Brain microvascular endothelial cell (primary cell): ENCODE data around the gene TENT4B.

ENCODE experiments used
- DNase-seq: peaks from one replicate; pipeline ENCODE4 v3.0.0-alpha.2; 2020
- H3K27ac ChIP-seq: fragments of 250-450 bp; sonication (Bioruptor Pico); 2 replicates; pipeline ENCODE4 v1.5.1; 2020; ENCODE audit warnings: mild to moderate bottlenecking, moderate library complexity
- H3K27me3 ChIP-seq: fragments of 250-450 bp; sonication (Bioruptor Pico); replicated peaks from 2 replicates; pipeline ENCODE4 v1.5.1; 2020; ENCODE audit warnings: mild to moderate bottlenecking
- H3K36me3 ChIP-seq: fragments of 250-450 bp; sonication (Bioruptor Pico); replicated peaks from 2 replicates; pipeline ENCODE4 v1.5.1; 2020; ENCODE audit warnings: mild to moderate bottlenecking
- H3K4me3 ChIP-seq: 2 replicates; pipeline ENCODE4 v1.5.1; 2011; ENCODE audit warnings: low read depth, mild to moderate bottlenecking, control low read depth, low read length, moderate library complexity
- CTCF ChIP-seq: IDR thresholded peaks from 2 replicates; pipeline ENCODE4 v1.5.1; 2011; ENCODE audit warnings: low read depth, mild to moderate bottlenecking, moderate library complexity, low read length, control low read depth, inconsistent platforms; ENCODE audit errors: missing control alignments
- in situ Hi-C: cut with HindIII; loops from 2 replicates; pipeline ENCODE4 v1.10.0; 2017; ENCODE audit warnings: low sequenced_read_pairs, low pct_ligation_motif_present

TENT4B gene

GRCh38 chr16:50209546-50210265 lies 56.6 kb downstream of the TENT4B start:
- in situ Hi-C loops, result no loop called here
- no peak for DNase-seq
- TF ChIP-seq CTCF, result no peak
- H3K36me3 ChIP-seq, result peaks cover 5% of the 10 kb centered on the region
- H3K4me3 ChIP-seq, result no peak overlapping the region
- no peak overlapping the region for H3K27ac ChIP-seq
- no peaks in the 10 kb centered on the region for H3K27me3 ChIP-seq

- no peaks in the 10 kb centered on the region for H3K27me3 ChIP-seq
- H3K36me3 ChIP-seq, result peaks cover 7% of the 10 kb centered on the region
- in situ Hi-C loops, result no loop called here
- H3K27ac ChIP-seq, result no peak overlapping the region
- peak; percentile 80 for DNase-seq
- no peak overlapping the region for H3K4me3 ChIP-seq
- peak; percentile 91 for TF ChIP-seq CTCF
These were observed 57.3 kb downstream of the TENT4B start for GRCh38 chr16:50210266-50211038.

GRCh38 chr16:50213939-50214519 lies 60.9 kb downstream of the TENT4B start:
- in situ Hi-C loops, result no loop called here

GRCh38 chr16:50215680-50216079 lies 62.6 kb downstream of the TENT4B start:
- Histone ChIP-seq H3K27me3 (no peaks in the 10 kb centered on the region), H3K4me3 (no peak overlapping the region), H3K36me3 (peaks cover 7% of the 10 kb centered on the region), H3K27ac (no peak overlapping the region)
- no peak for DNase-seq
- TF ChIP-seq CTCF, result no peak
- in situ Hi-C loops, result no loop called here

More at GRCh38 chr16:50213939-50214519, 60.9 kb downstream of the TENT4B start:
- peak; percentile 56 for TF ChIP-seq CTCF
- DNase-seq, result peak; percentile 37
- no peak overlapping the region for H3K4me3 ChIP-seq
- H3K27me3 ChIP-seq, result no peaks in the 10 kb centered on the region
- H3K36me3 ChIP-seq, result peaks cover 7% of the 10 kb centered on the region
- no peak overlapping the region for H3K27ac ChIP-seq

GRCh38 chr16:50216231-50216630 lies 63.1 kb downstream of the TENT4B start:
- in situ Hi-C loops, result no loop called here
- DNase-seq, result no peak
- Histone ChIP-seq H3K27ac (no peak overlapping the region), H3K36me3 (peaks cover 7% of the 10 kb centered on the region), H3K27me3 (no peaks in the 10 kb centered on the region), H3K4me3 (no peak overlapping the region)
- no peak for TF ChIP-seq CTCF
